GM12892 (cell line): Measurements from ENCODE around the gene SBDS.
"Not testable (repeated sequence)": the region's sequence is repeated elsewhere in the genome, so short reads cannot be mapped to it uniquely, and the experiment has no call there.

Experiments used
- POLR2A ChIP-seq: IDR thresholded peaks from 2 replicates; pipeline ENCODE4 v1.6.1; 2011; ENCODE audit warnings: low read depth, low read length, control low read depth
- POLR2AphosphoS5 ChIP-seq: IDR thresholded peaks from 2 replicates; pipeline ENCODE4 v1.6.1; 2011; ENCODE audit warnings: low read depth, low read length, control low read depth
- TAF1 ChIP-seq: IDR thresholded peaks from 2 replicates; pipeline ENCODE4 v1.6.1; 2011; ENCODE audit warnings: low read depth, mild to moderate bottlenecking, control low read depth, low read length, borderline replicate concordance

DNA sequence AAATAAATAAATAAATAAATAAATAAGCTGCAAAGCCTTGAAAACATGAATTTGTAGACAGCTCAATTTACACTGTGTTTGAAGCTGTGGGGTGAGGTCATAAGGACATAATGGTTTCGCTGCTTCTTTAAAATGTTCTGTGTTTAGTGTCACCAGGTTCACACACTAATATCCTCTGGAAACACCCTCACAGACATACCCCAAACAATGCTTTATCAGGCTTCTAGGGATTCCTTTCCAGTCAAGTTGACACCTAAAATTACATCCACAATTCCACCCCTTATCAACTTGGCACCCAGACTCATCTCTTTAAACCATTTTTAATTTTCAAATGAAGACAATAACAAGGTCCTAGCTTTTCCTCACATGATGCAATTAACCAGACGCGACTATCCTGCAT lies 5.8 kb downstream of the SBDS start:
- not testable (repeated sequence) for TF ChIP-seq POLR2AphosphoS5, POLR2A, TAF1
